SH-SY5Y (cell line): ENCODE measurements around the gene NFKB1.

Experiments used
- GATA2 ChIP-seq: IDR thresholded peaks from 2 replicates; pipeline ENCODE4 v1.6.1; 2011; ENCODE audit warnings: mild to moderate bottlenecking, low read depth, low read length
- GATA3 ChIP-seq: IDR thresholded peaks from 2 replicates; pipeline ENCODE4 v1.6.1; 2011; ENCODE audit warnings: low read depth, mild to moderate bottlenecking, low read length, moderate library complexity

DNA sequence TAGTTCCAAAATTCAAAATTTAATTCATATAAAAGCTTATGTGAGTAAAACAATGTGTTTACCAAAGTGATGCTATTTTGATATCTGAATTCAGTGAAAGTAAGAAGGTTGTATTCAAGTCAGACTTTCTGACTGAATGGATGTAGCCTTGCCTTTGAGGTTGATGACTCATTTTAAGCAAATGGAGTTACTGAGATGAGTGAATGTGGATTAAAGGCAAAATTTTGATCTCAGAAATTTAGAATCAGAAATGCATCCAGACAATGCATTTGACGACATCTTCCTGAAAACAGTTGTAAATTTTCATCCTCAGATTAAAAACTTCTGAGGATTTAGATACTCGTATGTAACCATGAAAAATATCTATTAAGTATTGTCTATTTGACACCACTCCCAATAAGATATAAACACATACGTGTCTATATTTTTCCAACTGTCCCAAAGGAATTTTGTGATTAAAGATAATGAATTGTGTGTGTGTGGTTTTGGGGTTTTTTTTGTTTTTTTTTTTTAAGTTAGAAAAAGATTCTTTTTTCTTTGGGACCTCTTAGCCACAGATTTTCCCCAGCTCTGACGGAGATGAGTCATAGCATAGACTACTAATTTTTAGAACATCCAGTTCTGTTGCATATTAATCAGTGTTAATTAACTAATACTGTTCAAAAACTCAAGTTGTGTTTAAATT is 34.4 kb downstream of the NFKB1 start:
- no peak for TF ChIP-seq GATA2
- TF ChIP-seq GATA3: no peak
